Hematopoietic multipotent progenitor cell treated with erythropoietin and hydrocortisone succinate and interleukin-3 and kit ligand, for 17 days (in vitro differentiated cells): ENCODE measurements around the gene CCDC85C.

Experiments
- DNase-seq: peaks from one replicate; pipeline ENCODE4 v3.0.0-alpha.2; 2015; ENCODE audit warnings: low spot score

CCDC85C gene

GRCh38 chr14:99572173-99572999 is 31.6 kb downstream of the CCDC85C start:
- no peak for DNase-seq

GRCh38 chr14:99571303-99571986 is 32.6 kb downstream of the CCDC85C start:
- no peak for DNase-seq

- no peak for DNase-seq
These were observed 33.3 kb downstream of the CCDC85C start for GRCh38 chr14:99570544-99571302.

- no peak for DNase-seq
These were observed 34.1 kb downstream of the CCDC85C start for GRCh38 chr14:99569725-99570543.

DNA sequence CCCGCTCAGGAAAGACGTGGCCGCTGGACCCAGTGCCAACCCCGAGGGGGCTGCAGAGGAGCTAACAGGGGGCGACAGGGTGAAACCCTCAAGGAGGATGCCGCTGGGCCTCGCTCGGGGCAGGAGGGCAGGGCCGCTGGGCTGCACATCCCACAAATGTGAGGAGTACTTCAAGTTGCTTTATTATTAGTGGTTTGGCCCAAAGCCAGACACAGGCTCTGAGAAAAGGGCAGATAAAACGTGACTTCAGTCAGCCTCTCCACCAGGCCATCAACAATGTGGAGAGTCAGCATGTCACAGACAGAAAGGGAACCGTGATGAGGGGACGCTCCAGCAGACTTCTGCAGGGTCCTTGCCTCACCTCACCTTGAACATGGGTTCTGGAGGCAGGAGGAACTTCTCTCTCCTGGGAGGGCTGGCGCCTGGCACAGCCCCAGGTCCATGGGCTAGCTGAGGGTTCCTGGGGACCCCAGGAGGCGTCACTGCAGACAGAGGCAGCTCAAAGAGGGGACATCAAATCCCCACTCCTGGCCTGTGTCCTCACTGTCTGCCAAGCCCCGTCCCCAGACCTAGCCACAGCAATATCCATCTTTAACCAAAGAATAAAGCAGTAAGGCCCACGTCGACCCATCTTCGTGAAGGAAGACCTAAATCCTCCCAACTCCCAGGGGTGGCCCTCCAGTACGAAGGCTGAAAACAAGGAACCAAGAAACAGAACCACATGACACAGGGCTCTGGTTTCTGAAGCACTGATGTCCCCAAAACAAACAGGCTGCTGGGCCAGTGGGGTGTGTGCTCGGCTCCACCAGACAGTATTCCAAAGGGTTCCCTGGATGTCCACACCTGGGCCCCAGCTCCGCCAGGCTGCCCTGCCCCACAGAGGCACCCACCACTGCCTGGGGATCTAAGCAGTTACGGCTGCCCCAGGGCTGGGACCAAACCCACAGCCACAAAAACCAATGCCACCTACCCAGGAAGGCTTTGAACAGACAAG is 35.1 kb downstream of the CCDC85C start:
- no peak for DNase-seq

DNA sequence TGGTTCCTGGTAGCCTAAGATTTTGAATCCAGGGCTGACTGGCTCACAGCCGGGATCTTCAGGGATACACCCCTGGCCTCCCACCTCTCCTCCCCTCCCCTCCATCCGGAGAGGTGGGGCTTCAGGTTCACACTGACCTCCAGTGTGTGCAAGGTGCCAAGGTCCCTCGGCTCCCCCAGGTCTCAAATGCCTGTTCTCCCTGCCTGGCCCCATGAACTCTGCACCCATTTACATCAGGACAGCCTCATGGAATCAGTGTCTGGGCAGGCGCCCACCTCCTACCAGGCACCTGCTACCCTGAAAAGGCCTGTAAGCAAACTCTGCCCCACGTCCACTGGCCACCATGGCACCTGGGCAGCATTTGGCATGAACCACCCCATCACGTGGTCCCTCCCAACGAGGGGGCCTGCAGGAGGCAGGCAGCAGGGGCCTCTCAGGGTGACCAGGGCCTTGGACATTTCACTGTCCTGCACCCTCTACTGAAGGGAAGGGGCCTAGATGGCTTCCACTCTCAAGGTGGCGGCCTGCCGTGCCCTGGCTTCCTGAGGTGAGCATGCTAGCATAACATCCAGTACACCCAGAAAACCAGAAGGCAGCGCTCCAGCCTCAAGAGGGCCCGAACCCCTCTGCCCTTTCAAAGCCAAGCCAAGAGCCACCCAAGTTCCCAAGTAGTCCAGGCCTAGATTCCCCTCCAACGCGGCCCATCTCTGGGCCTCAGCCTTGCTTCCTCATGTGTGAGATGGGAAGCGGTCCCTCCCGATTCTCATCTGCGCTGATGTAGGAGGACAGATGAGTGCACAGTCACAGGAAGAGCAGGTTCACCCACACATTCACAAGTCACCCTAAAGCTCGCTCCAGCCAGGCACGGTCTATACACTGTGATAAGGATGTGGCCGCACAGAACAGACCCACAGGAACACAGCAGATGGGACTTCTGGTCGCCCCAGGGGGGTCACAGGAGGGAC is 37.3 kb downstream of the CCDC85C start:
- no peak for DNase-seq

GRCh38 chr14:99566009-99566389 is 38.0 kb downstream of the CCDC85C start:
- DNase-seq, result no peak

- no peak for DNase-seq
These were observed 38.6 kb downstream of the CCDC85C start for GRCh38 chr14:99565383-99565782.

DNA sequence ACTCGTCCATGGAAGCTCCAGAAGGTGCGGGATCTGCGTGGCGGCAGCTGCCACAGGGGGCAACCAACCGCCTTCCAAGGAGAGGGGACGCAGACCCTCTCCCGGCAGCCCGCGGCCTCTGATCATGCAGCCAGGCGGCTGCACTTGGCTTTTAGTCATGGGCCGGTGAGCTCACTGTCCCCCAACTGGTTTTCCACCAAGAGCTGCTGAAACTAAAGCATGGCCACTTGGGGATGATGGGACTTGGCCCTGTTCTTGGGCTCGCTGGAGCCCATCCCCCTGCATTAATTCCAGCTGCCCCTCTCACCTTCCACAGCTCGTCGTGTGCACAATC is 39.1 kb downstream of the CCDC85C start:
- DNase-seq, result no peak

DNA sequence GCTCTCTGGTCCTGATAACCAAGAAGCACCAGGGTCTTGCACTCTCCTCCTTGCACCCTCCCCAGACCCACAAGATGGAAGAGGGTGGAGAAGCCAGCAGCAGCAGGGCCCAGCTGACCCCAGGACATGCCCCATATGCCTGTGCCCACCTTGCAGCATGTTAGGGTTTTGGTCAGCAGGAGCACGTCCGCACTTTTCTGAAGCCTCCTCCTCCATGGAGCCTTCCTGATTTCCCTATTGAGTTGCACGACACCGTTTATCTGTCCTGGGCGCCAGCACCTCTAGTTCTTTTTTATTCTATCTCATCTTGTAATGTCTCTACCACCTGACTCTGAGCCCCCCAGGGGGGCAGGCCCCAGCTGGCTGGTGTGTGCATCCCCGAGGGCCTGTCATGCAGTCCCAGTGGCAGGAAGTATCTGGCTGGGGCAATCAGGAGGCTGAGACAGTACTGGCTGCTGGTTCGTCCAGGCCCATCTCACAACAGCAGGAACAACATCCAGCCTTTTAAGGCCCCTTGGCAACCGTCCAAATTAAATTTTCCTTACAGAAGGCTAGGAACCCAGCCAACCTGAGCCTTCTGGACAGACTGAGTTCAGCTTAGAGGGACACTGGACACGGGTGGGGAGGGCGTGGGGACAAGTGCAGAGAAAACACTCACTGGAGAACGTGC is 39.6 kb downstream of the CCDC85C start:
- DNase-seq, result no peak

DNA sequence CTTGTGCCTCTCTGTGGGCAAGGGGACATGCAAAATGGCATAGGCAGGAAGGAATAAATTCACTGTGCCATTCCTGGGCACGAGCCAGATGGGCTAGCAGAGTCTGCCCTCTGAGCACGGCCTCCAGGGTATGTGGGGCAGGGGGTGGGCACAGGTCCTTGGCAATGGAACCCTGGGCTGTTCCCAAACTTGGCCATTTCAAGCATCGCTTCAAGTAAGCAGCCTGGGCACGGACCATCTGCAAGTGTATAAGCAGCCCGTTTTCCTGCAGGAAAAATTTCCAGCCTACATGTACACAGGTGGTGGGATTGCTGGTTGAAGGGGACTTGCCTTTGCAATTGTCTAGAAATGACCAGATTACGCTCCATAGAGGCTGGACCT is 40.3 kb downstream of the CCDC85C start:
- DNase-seq, result no peak

- no peak for DNase-seq
These were observed 40.9 kb downstream of the CCDC85C start for GRCh38 chr14:99562856-99563748.

DNA sequence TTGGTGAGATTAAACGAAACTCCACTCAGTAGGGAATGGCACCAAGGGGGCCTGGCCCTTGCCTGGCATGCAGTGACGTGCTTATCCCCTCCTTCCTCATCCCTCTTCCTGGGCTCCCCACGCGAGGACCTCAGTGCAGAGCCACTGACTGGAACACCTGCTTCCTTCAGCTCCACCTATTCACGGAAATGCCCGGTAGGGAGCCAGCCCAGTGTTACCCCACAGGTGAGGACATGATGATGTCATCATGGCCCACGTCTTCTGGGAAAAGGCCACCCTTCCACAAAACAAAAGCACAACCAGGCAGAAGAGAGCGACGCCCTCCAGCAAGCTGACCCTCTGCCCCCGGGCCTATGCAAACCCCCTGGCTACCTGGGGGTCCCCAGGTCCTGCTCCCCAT is 42.1 kb downstream of the CCDC85C start:
- DNase-seq, result no peak

DNA sequence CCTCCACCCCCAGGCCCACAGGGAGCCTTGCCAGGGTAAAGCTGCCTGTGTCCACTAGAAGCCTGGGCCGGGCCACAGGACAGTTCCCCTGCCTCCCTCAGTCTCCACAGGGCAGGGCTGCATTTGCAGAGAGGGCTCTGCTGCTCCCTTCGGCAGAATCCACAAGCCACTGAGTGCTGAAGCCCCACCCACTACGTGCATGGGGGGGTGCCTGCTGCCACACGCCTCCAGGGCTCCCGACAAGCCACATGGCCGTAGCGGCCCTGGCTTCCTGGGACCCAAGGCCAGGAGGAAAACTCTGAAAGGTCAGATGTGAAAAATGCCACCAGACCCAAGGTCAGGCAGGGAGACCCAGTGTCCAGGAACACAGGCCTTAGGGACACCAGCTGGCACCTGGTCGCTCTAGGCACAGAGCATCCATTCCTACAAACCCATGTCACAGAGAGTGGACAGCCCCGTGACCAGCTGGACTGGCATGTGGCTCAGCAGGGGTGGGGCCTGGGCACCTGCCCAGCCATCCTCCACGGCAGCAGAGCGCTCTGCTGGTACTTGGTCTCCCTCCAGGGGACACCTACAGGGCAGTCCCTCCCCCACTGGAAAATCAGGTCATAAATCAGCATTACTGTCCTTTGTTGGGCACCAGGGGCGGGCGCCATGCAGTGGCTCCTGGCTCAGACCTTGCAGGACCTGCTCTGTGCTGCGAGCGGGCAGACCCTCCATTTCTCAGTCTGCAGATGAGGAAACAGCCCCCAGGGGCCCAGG is 42.9 kb downstream of the CCDC85C start:
- no peak for DNase-seq

GRCh38 chr14:99560403-99560802 is 43.6 kb downstream of the CCDC85C start:
- no peak for DNase-seq

DNA sequence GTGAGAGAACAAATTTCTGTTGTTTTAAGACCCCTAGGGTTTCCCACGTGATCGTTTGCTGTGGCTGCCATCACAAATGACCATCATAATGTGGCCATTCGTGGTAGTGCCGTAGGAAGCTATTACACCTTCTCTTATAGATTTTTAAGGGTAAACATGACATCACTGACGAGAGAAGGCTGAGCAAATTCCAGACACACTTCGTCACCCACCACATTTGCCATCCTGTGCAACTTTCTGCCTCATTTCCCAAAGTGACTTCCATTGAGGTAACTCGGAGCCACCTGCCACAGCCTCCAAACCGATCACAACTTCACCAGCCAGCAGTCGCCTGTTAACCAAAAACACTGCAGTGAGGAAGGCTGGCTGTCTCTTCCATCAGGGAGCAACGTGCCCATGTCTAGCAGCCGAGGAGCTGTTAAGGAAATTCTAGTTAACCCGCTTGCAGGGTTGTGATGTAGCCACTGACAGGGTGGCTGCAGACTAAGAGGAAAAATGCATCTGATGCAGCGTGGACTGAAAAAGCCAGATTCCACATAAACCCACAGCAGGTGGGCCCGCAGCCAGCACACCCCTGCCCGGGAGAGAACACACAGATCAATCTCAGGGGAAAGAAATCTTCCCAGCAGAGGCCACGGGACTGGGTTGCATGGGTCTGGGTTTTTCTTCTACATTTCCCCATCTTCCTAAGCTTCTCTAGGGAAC is 44.6 kb downstream of the CCDC85C start:
- DNase-seq, result no peak
